GM12878 (cell line): ENCODE measurements around the gene PDZD7. TPM values are rescaled to one million over a fixed set of nuclear protein-coding genes. Genes with fewer than 3 reads are reported as not detected.

Experiments used
- CBFB ChIP-seq: IDR thresholded peaks from 2 replicates; pipeline ENCODE4 v1.6.1; 2016; ENCODE audit warnings: antibody characterized with exemption, low read depth
- CEBPZ ChIP-seq: fragments of 150-350 bp; IDR thresholded peaks from 2 replicates; pipeline ENCODE4 v1.6.1; 2016; ENCODE audit warnings: low read depth, low read length
- CREB1 ChIP-seq: IDR thresholded peaks from 2 replicates; pipeline ENCODE4 v1.6.1; 2012; ENCODE audit warnings: low read depth, mild to moderate bottlenecking, inconsistent platforms
- EGR1 ChIP-seq, 2 experiments: IDR thresholded peaks; 1 replicate in 1 of 2; 2 replicates in 1 of 2; pipeline ENCODE4 v1.6.1; 2011 to 2012; ENCODE audit warnings: low read depth in 2 of 2, low read length in 2 of 2, borderline replicate concordance in 1 of 2, mild to moderate bottlenecking in 1 of 2, moderate library complexity in 1 of 2
- HDAC6 ChIP-seq: fragments of 200-600 bp; sonication (generic); IDR thresholded peaks from one replicate; pipeline ENCODE4 v1.8.0; 2017; ENCODE audit warnings: antibody characterized with exemption; ENCODE audit not compliant: unreplicated experiment
- HSF1 ChIP-seq: fragments of 150-350 bp; IDR thresholded peaks from 2 replicates; pipeline ENCODE4 v1.6.1; 2014; ENCODE audit warnings: mild to moderate bottlenecking, low read depth, low read length
- POLR2AphosphoS5 ChIP-seq: IDR thresholded peaks from 2 replicates; pipeline ENCODE4 v1.6.1; 2011; ENCODE audit warnings: mild to moderate bottlenecking, low read length, inconsistent platforms
- REST ChIP-seq: IDR thresholded peaks from 2 replicates; pipeline ENCODE4 v1.6.1; 2012; ENCODE audit warnings: mild to moderate bottlenecking, low read depth, low read length
- SMAD1 ChIP-seq: fragments of 450-650 bp; IDR thresholded peaks from 2 replicates; pipeline ENCODE4 v1.6.1; 2018; ENCODE audit warnings: mild to moderate bottlenecking, low read depth; ENCODE audit not compliant: partially characterized antibody
- SMARCA5 ChIP-seq: fragments of 450-650 bp; IDR thresholded peaks from 2 replicates; pipeline ENCODE4 v1.6.1; 2017; ENCODE audit warnings: mild to moderate bottlenecking
- SPI1 ChIP-seq: IDR thresholded peaks from 2 replicates; pipeline ENCODE4 v1.6.1; 2011; ENCODE audit warnings: low read depth, mild to moderate bottlenecking, low read length, moderate library complexity, borderline replicate concordance; ENCODE audit not compliant: insufficient read depth
- STAT1 ChIP-seq: fragments of 450-650 bp; conservative IDR thresholded peaks from 2 replicates; pipeline ENCODE4 v1.6.1; 2014; ENCODE audit warnings: antibody characterized with exemption, mild to moderate bottlenecking
- USF2 ChIP-seq: IDR thresholded peaks from 2 replicates; pipeline ENCODE4 v1.6.1; 2011; ENCODE audit warnings: low read depth, low read length, improper control_type of control experiment, borderline replicate concordance
- ZNF217 ChIP-seq: fragments of 450-650 bp; IDR thresholded peaks from 2 replicates; pipeline ENCODE4 v1.6.1; 2017; ENCODE audit warnings: antibody characterized with exemption, mild to moderate bottlenecking
- ZNF592 ChIP-seq: fragments of 450-650 bp; IDR thresholded peaks from 2 replicates; pipeline ENCODE4 v1.6.1; 2017; ENCODE audit warnings: mild to moderate bottlenecking, moderate library complexity
- polyA plus RNA-seq, 11 experiments: library from polyadenylated mRNA; depleted of rRNA in 4 of 11; unstranded in 6 of 11; stranded (reverse) in 5 of 11; fragments of >200 nt; fragmentation: Nextera tagmentation in 4 of 11; fragmentation: Illumina TruSeq in 1 of 11; extraction: Ambion mirVana in 4 of 11; extraction: Trizol in 1 of 11; gene quantifications; 1 replicate in 1 of 11; 2 replicates in 10 of 11; pipeline versions ENCODE4 v1.2.1 to v1.2.3, GENCODE V29; 2011 to 2016; ENCODE audit warnings: inconsistent platforms in 2 of 11, missing spikeins in 2 of 11, low read depth in 1 of 11
- total RNA-seq, 4 experiments: library from RNA; depleted of rRNA in 3 of 4; stranded (reverse); fragments of >200 nt in 3 of 4; fragmentation: Illumina TruSeq in 1 of 4; extraction: Trizol in 1 of 4; gene quantifications; 2 replicates each; pipeline versions ENCODE4 v1.2.1 to v1.2.3, GENCODE V29; 2013 to 2021

Gene PDZD7
- total and polyA plus RNA-seq, 10 of the 15 experiments (the other 5 are each of a cell fraction or from before 2014, with no cell fraction given), result 0.01 to 0.20 (median 0.03) TPM; not detected in 7

- TF ChIP-seq POLR2AphosphoS5 (no peak), ZNF217 (0 out of 2 replicates have a peak, but pooled peaks have one; percentile 43), CREB1 (peak; percentile 29; the same call in 1 of the 2 replicates), EGR1 (IDR thresholded peaks at IDR 0.05; ENCODE audit: borderline replicate concordance in 1 of 2, low read depth in 2 of 2, low read length in 2 of 2) (peak in 1 of 2 experiments; percentile 41; a peak in 1 of 3 replicates), USF2 (no peak), STAT1 (no peak; the same call in 1 of the 2 replicates), ZNF592 (no peak), REST (no peak), CBFB (no peak; the same call in none of the 2 replicates), SPI1 (0 out of 2 replicates have a peak, but pooled peaks have one; percentile 10), HSF1 (no peak), SMAD1 (no peak), CEBPZ (no peak), SMARCA5 (no peak), HDAC6 (no peak)
These were observed 30.2 kb upstream of the PDZD7 start (continued) for GRCh38 chr10:101060951-101061623.
